NCI-H226 (cell line): Measurements from ENCODE around the gene NCKIPSD.
A peak's percentile ranks its signal among the peaks of the same experiment; 100 is the strongest.
"Not testable (repeated sequence)": the region's sequence is repeated elsewhere in the genome, so short reads cannot be mapped to it uniquely, and the experiment has no call there.

ENCODE experiments used
- DNase-seq: peaks from one replicate; pipeline ENCODE4 v3.0.0-alpha.2; 2015

Gene NCKIPSD

DNA sequence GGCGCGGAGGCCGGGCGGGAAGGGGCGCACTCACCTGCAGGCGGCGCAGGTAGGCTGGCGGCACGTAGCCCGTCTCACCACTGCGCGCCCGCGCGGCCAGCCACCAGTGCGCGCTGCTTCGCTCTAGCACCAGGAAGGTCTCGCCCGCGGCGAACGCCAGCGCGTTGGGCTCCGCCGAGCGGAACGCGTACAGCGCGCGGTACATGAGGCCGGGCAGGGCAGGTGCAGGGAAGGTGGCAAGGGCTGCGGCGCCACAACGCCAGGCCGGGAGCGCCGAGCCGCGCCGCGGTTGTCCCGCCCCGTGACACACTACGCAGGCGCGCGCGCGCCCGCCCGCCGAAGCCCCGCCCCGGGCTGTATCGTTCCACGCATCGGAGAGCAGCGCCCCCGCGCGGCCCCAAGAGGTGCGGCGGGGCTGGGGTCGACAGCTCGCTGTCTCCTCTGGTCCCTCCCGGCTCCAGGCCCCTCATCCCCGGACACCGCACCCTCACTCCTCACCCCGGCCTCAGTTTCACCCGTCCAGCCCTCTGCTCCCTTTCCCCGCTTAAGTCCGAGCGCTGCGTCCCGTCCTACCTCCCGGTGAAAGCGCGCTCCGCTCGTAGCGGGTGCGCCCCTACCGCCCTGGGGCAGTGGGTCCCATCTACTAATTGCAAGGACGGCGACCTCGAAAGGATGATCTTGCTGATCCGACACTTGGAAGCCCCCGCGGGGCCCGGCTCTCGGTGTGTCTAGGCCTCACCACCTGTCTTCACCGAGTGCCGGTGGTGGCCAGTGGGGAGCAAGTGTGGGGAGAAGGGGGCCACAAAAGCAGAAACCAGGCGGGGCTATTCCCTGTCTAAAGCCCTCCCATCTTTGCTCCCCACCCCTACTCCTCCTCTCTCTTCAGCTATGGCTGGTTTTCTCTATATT, at the start of gene NCKIPSD:
Gene NCKIPSD (minus strand): TSS at position 313 of the 909 bp plus-strand sequence. CDS start 108 bp downstream, at position 205.
- peak; percentile 60 for DNase-seq

DNA sequence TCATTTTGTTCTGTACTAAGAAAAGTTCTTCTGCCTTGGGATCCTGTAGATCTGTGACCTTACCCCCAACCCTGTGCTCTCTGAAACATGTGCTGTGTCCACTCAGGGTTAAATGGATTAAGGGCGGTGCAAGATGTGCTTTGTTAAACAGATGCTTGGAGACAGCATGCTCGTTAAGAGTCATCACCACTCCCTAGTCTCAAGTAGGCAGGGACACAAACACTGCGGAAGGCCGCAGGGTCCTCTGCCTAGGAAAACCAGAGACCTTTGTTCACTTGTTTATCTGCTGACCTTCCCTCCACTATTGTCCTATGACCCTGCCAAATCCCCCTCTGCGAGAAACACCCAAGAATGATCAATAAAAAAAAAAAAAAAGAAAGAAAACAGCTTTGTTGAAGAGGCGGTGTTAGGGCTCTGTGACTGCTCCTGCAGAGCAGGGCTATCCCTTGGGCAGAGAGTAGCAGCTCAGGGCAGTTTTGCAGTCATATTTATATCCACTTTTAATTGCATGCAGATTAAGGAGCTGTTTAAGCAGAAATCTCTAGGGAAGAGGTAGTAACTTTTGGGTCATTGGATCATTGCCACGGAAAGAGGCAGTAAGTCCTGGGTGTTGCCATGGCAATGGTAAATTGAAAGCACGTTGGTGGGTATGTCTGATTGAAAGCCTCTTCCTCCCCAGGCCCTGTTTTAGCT, 49.5 kb upstream of the NCKIPSD start:
- DNase-seq = not testable (repeated sequence)

DNA sequence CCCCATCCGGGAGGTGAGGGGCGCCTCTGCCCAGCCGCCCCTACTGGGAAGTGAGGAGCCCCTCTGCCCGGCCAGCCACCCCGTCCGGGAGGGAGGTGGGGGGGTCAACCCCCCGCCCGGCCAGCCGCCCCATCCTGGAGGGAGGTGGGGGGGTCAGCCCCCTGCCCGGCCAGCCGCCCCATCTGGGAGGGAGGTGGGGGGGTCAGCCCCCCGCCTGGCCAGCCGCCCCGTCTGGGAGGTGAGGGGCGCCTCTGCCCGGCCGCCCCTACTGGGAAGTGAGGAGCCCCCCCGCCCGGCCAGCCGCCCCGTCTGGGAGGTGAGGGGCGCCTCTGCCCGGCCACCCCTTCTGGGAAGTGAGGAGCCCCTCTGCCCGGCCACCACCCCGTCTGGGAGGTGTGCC, 48.8 kb upstream of the NCKIPSD start:
- DNase-seq = not testable (repeated sequence)

DNA sequence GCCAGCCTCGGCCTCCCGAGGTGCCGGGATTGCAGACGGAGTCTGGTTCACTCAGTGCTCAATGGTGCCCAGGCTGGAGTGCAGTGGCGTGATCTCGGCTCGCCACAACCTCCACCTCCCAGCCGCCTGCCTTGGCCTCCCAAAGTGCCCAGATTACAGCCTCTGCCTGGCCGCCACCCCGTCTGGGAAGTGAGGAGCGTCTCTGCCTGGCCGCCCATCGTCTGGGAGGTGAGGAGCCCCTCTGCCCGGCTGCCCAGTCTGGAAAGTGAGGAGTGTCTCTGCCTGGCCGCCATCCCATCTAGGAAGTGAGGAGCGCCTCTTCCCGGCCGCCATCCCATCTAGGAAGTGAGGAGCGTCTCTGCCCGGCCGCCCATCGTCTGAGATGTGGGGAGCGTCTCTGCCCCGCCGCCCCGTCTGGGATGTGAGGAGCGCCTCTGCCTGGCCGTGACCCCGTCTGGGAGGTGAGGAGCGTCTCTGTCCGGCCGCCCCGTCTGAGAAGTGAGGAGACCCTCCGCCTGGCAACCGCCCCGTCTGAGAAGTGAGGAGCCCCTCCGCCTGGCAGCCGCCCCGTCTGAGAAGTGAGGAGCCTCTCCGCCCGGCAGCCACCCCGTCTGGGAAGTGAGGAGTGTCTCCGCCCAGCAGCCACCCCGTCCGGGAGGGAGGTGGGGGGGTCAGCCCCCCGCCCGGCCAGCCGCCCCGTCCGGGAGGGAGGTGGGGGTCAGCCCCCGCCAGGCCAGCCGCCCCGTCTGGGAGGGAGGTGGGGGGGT, 48.2 kb upstream of the NCKIPSD start:
- not testable (repeated sequence) for DNase-seq

DNA sequence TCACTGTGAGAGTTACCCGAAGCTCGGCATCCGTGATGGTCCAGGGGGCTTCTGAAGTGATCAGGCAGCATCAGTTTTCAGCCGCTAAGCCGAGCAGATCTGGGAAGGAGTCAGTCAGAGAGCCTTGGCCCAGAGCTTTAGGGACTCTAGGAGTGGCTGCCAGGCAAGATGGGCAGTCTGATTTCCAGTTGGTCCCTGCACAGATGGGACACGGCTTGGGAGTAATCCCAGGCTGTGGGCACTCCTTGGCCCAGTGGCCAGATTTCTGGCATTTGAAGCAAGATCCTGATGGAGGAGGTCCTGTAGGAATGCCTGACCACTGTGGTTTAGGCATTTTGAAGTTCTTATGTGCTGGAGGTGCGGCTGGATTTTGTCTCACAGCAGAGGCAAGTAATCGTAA, 41.8 kb upstream of the NCKIPSD start:
- DNase-seq = no peak

GRCh38 chr3:48725185-48725855, 39.6 kb upstream of the NCKIPSD start:
- DNase-seq = not testable (repeated sequence)

GRCh38 chr3:48723725-48724124, 38.0 kb upstream of the NCKIPSD start:
- no peak for DNase-seq

- not testable (repeated sequence) for DNase-seq
Measured at GRCh38 chr3:48723293-48723692, 37.6 kb upstream of the NCKIPSD start.

- DNase-seq = peak; percentile 95
Measured at GRCh38 chr3:48716982-48717746, 31.4 kb upstream of the NCKIPSD start, which contains the start of gene IP6K2. IP6K2 (minus strand) TSS chr3:48717221; CDS start chr3:48695291, 21,930 bp downstream.

- DNase-seq = no peak
Measured at GRCh38 chr3:48716508-48716981, 30.8 kb upstream of the NCKIPSD start.

DNA sequence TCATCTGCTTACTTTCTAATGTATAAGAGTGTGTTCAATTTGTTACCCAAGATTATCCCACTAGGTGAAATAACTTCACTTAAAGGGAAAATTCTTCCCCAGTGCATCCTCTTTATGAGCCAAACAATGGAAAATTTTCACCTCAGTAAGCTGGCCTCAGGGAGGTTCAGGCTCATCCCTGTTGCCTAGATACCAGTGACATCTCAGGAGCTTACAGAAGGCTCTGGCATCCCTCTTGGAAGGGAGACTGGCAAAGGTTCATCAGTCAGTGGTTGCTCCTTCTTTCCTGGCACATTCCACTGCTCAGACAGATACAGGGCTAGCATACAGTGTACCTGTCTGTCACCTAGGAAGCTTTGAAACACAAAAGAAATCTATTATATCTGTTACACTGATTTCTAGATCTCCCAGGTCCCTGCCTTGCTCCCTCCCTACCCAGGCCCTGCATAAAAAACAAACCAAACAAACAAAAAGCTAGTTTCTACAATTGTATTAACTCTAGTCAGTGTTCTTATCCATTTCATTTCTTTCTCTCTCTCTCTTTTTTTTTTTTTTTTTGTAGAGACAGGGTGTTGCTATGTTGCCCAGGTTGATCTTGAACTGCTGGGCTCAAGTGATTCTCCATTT, 29.6 kb upstream of the NCKIPSD start:
- DNase-seq = peak; percentile 85

- DNase-seq = no peak
Measured at GRCh38 chr3:48711727-48712126, 26.0 kb upstream of the NCKIPSD start.

- peak; percentile 19 for DNase-seq
Measured at GRCh38 chr3:48709051-48709461, 23.3 kb upstream of the NCKIPSD start.

DNA sequence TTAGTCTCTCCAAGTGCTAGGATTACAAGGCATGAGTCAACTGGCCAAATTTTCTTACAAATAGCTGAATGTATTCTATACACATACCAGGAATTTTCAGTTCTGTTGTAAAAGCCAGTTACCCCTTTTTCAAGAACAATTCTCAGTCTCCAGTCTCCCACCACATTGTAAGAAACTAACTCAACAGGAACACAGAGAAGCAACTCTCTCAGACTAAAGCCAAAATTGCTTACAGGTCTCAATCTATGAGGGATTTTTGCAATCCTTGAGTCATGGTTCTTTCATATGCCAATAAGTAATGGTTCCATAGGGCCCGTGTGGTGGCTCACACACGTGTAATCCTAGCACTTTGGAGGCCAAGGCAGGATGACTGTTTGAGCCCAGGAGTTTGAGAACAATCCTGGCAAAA, 22.8 kb upstream of the NCKIPSD start:
- no peak for DNase-seq

DNA sequence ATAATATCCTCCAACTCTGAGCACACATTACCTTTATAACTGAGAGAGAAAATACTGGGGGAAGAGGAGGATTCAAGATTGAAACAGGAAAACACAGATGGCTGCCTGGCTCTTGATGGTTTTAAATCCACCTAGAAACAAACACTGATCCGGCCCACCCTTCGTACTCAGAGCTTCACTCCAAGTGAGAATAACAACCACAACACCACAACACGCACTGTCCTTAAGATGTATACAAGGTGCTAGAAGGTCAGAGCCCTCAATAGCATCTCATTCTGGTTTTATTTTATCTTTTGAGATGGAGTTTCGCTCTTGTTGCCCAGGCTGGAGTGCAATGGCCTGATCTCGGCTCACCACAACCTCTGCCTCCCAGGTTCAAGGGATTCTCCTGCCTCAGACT, 21.4 kb upstream of the NCKIPSD start:
- no peak for DNase-seq

- no peak for DNase-seq
Measured at GRCh38 chr3:48702320-48702920, 16.7 kb upstream of the NCKIPSD start.

DNA sequence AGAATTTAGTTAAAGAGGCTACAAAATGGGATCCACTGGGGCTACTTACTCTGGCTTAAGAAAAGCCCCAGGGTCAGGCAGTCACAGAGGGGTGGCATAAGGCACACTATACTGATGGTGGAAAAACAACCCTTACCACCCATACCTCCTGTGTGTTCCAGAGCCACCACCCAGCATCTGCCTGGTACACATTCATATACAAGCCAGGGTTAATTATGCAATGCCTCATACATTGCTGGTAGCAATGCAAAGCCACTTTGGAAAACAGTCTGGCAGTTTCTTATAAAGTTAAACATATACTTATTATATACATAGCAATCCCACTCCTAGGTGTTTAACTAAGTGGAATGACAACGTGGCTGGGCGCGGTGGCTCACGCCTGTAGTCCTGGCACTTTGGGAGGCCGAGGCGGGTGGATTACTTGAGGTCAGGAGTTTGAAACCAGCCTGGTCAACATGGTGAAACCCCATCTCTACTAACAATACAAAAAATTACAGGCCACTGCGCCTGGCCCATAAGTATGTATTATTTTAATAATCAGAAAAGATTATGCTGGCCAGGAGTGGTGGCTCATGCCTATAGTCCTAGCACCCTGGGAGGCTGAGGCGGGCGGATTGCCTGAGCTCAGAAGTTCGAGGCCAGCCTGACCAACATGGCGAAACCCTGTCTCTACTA, 15.2 kb upstream of the NCKIPSD start:
- no peak for DNase-seq

- DNase-seq = no peak
Measured at GRCh38 chr3:48698891-48699290, 13.2 kb upstream of the NCKIPSD start.

DNA sequence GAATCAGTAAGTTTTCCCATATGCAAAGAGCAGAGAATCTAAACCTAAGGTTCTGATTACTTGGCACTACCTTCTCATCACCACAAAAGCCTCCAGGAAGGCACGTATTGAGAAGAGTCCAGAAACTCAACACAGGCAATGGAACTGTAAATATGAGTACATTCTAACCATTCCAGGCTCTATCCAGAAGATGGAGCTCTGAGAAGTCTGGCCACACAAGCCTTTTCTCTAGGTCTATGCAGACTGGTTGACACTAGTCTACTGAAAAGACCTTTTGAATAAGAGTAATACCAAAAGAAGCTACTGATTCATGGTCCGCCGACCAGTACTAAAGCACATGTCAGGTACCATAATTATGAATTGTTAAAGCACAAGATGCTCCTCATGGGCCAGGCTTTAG, 12.2 kb upstream of the NCKIPSD start:
- DNase-seq = no peak

DNA sequence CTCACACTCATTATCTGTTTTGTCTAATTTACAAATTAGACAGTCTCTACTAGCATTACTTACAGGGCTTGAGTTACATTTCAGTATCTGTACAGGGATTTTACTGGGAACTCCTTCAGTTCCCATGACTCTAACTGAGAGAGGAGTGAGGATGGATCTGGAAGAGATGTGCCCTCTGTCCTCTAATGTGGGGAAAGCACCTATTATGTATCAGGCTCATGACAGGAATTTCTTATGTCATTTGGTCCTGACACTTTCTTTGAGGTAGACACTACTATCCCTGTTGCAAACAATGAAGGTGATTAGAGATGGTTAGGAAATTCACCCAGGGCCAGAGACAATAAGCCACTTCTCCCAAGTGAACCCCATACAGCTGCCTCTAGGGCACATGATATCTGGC, 10.9 kb upstream of the NCKIPSD start:
- no peak for DNase-seq
